Measurements from ENCODE around the gene AMIGO2.

AMIGO2 gene

GRCh38 chr12:47032644-47033043 lies 47.1 kb downstream of the AMIGO2 start:
- DNase-seq = peak; percentile 62

- DNase-seq = no peak
These were observed 49.9 kb downstream of the AMIGO2 start for GRCh38 chr12:47029903-47030302.

GRCh38 chr12:47028981-47029708 lies 50.6 kb downstream of the AMIGO2 start:
- DNase-seq = no peak

DNA sequence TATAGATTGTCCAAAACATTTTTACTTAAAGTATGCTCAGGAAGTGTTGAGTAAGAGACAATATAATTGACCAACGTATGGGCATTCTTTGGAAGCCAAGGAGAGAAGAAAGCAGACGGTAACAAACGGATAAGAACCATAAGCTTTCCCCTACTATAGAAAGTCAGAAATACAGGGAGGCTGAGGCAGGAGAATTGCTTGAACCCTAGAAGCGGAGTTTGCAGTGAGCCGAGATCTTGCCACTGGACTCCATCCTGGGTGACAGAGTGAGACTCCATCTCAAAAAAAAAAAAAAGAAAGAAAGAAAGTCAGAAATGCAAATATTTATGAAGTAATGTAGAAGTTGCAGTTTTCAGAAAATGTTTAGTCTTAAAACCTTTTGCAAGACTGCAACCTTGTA lies 51.6 kb downstream of the AMIGO2 start:
- DNase-seq = no peak

Data from fibroblast of skin of right quadriceps (primary cell).